Liver (tissue), 3 donors: Measurements from ENCODE around the gene MRPS23.

Source experiments
- ATF3 ChIP-seq: IDR thresholded peaks from 2 replicates; pipeline ENCODE4 v1.6.1; 2016; ENCODE audit warnings: antibody characterized with exemption
- EGR1 ChIP-seq, 2 donors: IDR thresholded peaks; 2 replicates each; pipeline ENCODE4 v1.6.1; 2016 to 2018; ENCODE audit warnings: antibody characterized with exemption in 2 of 2, low read depth in 2 of 2
- FOXA1 ChIP-seq: IDR thresholded peaks from 2 replicates; pipeline ENCODE4 v1.6.1; 2016; ENCODE audit warnings: antibody characterized with exemption
- FOXA2 ChIP-seq: IDR thresholded peaks from 2 replicates; pipeline ENCODE4 v1.6.1; 2016; ENCODE audit warnings: antibody characterized with exemption
- GABPA ChIP-seq, 2 donors: IDR thresholded peaks in 1 of 2; conservative IDR thresholded peaks in 1 of 2; 2 replicates each; pipeline ENCODE4 v1.6.1; 2016; ENCODE audit warnings: antibody characterized with exemption in 2 of 2, mild to moderate bottlenecking in 1 of 2, moderate library complexity in 1 of 2
- HNF4A ChIP-seq, 2 donors: conservative IDR thresholded peaks; 2 replicates each; pipeline ENCODE4 v1.6.1; 2016; ENCODE audit warnings: antibody characterized with exemption in 2 of 2, mild to moderate bottlenecking in 2 of 2
- JUND ChIP-seq, 2 donors: IDR thresholded peaks; 2 replicates each; pipeline ENCODE4 v1.6.1; 2016; ENCODE audit warnings: antibody characterized with exemption in 2 of 2
- MAX ChIP-seq: IDR thresholded peaks from 2 replicates; pipeline ENCODE4 v1.6.1; 2016; ENCODE audit warnings: antibody characterized with exemption
- RAD21 ChIP-seq, 2 donors: IDR thresholded peaks; 2 replicates each; pipeline ENCODE4 v1.6.1; 2016; ENCODE audit warnings: antibody characterized with exemption in 2 of 2, mild to moderate bottlenecking in 2 of 2
- RXRA ChIP-seq, 2 donors: IDR thresholded peaks; 2 replicates each; pipeline ENCODE4 v1.6.1; 2017 to 2018; ENCODE audit warnings: antibody characterized with exemption in 2 of 2, mild to moderate bottlenecking in 1 of 2
- TAF1 ChIP-seq: conservative IDR thresholded peaks from 2 replicates; pipeline ENCODE4 v1.6.1; 2016; ENCODE audit warnings: antibody characterized with exemption, mild to moderate bottlenecking
- YY1 ChIP-seq: IDR thresholded peaks from 2 replicates; pipeline ENCODE4 v1.6.1; 2016; ENCODE audit warnings: antibody characterized with exemption, mild to moderate bottlenecking
- TF ChIP-seq, protein P1 (sequence below): fragments of 150-350 bp; IDR thresholded peaks from 2 replicates; pipeline ENCODE4 v1.5.1; 2017; ENCODE audit warnings: improper control_type of control experiment, low read depth, low read length; ENCODE audit not compliant: missing input control
- TF ChIP-seq, protein P2 (sequence below): IDR thresholded peaks from 2 replicates; pipeline ENCODE4 v1.6.1; 2016; ENCODE audit warnings: antibody characterized with exemption, mild to moderate bottlenecking
- donor health status: healthy.
- donor health status: healthy.

DNA sequence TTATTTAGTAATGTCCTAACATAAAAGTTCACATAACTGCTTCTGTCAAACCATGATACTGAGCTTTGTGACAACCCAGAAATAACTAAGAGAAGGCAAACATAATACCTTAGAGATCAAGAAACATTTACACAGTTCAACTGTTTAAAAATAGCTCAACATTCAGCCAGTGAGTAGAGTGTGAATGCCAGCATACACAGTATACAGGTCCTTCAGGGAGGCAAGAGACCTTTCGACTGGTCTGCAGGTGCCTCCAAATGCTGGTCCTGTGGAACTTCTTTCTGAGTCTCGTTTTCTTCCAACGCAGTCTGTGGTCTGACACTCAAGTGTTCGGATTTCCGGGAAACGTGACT, 10.3 kb downstream of the MRPS23 start:
- TF ChIP-seq, protein P1, sequence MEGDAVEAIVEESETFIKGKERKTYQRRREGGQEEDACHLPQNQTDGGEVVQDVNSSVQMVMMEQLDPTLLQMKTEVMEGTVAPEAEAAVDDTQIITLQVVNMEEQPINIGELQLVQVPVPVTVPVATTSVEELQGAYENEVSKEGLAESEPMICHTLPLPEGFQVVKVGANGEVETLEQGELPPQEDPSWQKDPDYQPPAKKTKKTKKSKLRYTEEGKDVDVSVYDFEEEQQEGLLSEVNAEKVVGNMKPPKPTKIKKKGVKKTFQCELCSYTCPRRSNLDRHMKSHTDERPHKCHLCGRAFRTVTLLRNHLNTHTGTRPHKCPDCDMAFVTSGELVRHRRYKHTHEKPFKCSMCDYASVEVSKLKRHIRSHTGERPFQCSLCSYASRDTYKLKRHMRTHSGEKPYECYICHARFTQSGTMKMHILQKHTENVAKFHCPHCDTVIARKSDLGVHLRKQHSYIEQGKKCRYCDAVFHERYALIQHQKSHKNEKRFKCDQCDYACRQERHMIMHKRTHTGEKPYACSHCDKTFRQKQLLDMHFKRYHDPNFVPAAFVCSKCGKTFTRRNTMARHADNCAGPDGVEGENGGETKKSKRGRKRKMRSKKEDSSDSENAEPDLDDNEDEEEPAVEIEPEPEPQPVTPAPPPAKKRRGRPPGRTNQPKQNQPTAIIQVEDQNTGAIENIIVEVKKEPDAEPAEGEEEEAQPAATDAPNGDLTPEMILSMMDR = no peak
- TF ChIP-seq TAF1 (no peak), YY1 (no peak), GABPA (IDR thresholded peaks at IDR 0.05 in 1 of 2, conservative IDR thresholded peaks at IDR 0.05 in 1 of 2) (no peak), ATF3 (no peak), MAX (no peak), EGR1 (IDR thresholded peaks at IDR 0.05; ENCODE audit: low read depth in 2 of 2) (no peak), JUND (IDR thresholded peaks at IDR 0.05) (no peak), RAD21 (IDR thresholded peaks at IDR 0.05) (no peak), FOXA1 (no peak), FOXA2 (no peak), RXRA (IDR thresholded peaks at IDR 0.05) (no peak), HNF4A (conservative IDR thresholded peaks at IDR 0.05) (no peak)
- TF ChIP-seq, protein P2, sequence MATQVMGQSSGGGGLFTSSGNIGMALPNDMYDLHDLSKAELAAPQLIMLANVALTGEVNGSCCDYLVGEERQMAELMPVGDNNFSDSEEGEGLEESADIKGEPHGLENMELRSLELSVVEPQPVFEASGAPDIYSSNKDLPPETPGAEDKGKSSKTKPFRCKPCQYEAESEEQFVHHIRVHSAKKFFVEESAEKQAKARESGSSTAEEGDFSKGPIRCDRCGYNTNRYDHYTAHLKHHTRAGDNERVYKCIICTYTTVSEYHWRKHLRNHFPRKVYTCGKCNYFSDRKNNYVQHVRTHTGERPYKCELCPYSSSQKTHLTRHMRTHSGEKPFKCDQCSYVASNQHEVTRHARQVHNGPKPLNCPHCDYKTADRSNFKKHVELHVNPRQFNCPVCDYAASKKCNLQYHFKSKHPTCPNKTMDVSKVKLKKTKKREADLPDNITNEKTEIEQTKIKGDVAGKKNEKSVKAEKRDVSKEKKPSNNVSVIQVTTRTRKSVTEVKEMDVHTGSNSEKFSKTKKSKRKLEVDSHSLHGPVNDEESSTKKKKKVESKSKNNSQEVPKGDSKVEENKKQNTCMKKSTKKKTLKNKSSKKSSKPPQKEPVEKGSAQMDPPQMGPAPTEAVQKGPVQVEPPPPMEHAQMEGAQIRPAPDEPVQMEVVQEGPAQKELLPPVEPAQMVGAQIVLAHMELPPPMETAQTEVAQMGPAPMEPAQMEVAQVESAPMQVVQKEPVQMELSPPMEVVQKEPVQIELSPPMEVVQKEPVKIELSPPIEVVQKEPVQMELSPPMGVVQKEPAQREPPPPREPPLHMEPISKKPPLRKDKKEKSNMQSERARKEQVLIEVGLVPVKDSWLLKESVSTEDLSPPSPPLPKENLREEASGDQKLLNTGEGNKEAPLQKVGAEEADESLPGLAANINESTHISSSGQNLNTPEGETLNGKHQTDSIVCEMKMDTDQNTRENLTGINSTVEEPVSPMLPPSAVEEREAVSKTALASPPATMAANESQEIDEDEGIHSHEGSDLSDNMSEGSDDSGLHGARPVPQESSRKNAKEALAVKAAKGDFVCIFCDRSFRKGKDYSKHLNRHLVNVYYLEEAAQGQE = no peak
